ENCODE measurements around the gene NPIPA5. TPM values are rescaled to one million over a fixed set of nuclear protein-coding genes. Genes with fewer than 3 reads are reported as not detected.
"Not testable (repeated sequence)": the region's sequence is repeated elsewhere in the genome, so short reads cannot be mapped to it uniquely, and the experiment has no call there.

NPIPA5 gene
- polyA plus RNA-seq, 3 donors from 2014 or later: 1.1 TPM; not detected in 2

GRCh38 chr16:15400314-15400713 lies 22.2 kb upstream of the NPIPA5 start:
- not testable (repeated sequence) for H3K9me3 Mint-ChIP-seq, H3K4me1 Mint-ChIP-seq, H3K4me3 Mint-ChIP-seq, H3K36me3 Mint-ChIP-seq, DNase-seq, H3K27ac Mint-ChIP-seq
- H3K27me3 Mint-ChIP-seq (ENCODE audit: low read depth in 3 of 3): peaks cover 3 to 12% (median 5%) of the 10 kb centered on the region in 3 donors

- H3K4me3 Mint-ChIP-seq: no peak overlapping the region
- DNase-seq: no peak
- no peaks in the 10 kb centered on the region for H3K4me1 Mint-ChIP-seq
- peaks cover 3 to 14% (median 3%) of the 10 kb centered on the region in 3 donors for H3K27me3 Mint-ChIP-seq (ENCODE audit: low read depth in 3 of 3)
- H3K36me3 Mint-ChIP-seq: no peaks in the 10 kb centered on the region
- no peaks in the 10 kb centered on the region for H3K9me3 Mint-ChIP-seq
- no peak overlapping the region for H3K27ac Mint-ChIP-seq
Measured at GRCh38 chr16:15399317-15399716, 21.2 kb upstream of the NPIPA5 start.

- Mint-ChIP-seq H3K27me3 (ENCODE audit: low read depth in 3 of 3) (peaks cover 2 to 14% (median 3%) of the 10 kb centered on the region in 3 donors), H3K36me3 (no peaks in the 10 kb centered on the region), H3K9me3 (no peaks in the 10 kb centered on the region), H3K4me1 (no peaks in the 10 kb centered on the region), H3K27ac (no peak overlapping the region), H3K4me3 (no peak overlapping the region)
- DNase-seq: no peak
Measured at GRCh38 chr16:15398618-15399316, 20.7 kb upstream of the NPIPA5 start.

GRCh38 chr16:15396948-15397594 lies 19.0 kb upstream of the NPIPA5 start:
- peak overlapping the region in 3 of 5 donors; percentile 4 to 48 (median 29) for H3K4me3 Mint-ChIP-seq
- no peaks in the 10 kb centered on the region for H3K36me3 Mint-ChIP-seq
- no peaks in the 10 kb centered on the region for H3K9me3 Mint-ChIP-seq
- H3K27me3 Mint-ChIP-seq (ENCODE audit: low read depth in 3 of 3): peaks cover 2 to 20% (median 5%) of the 10 kb centered on the region in 3 donors
- H3K27ac Mint-ChIP-seq: no peak overlapping the region
- no peak for DNase-seq
- H3K4me1 Mint-ChIP-seq: no peaks in the 10 kb centered on the region

GRCh38 chr16:15396509-15396829 lies 18.4 kb upstream of the NPIPA5 start:
- not testable (repeated sequence) for DNase-seq, H3K9me3 Mint-ChIP-seq, H3K36me3 Mint-ChIP-seq, H3K4me1 Mint-ChIP-seq, H3K27ac Mint-ChIP-seq
- peaks cover 2 to 20% (median 5%) of the 10 kb centered on the region in 3 donors for H3K27me3 Mint-ChIP-seq (ENCODE audit: low read depth in 3 of 3)
- peak overlapping the region in 4 of 5 donors; percentile 24 to 48 (median 34) for H3K4me3 Mint-ChIP-seq

- H3K9me3 Mint-ChIP-seq, H3K4me1 Mint-ChIP-seq, H3K36me3 Mint-ChIP-seq, H3K27ac Mint-ChIP-seq: not testable (repeated sequence)
- H3K4me3 Mint-ChIP-seq: peak within 1 kb of the TSS; percentile 36 to 54 (median 48)
- DNase-seq: peak in 2 of 3 donors; percentile 14 to 16
- H3K27me3 Mint-ChIP-seq (ENCODE audit: low read depth in 3 of 3): peaks cover 2 to 20% (median 5%) of the 10 kb centered on the region in 3 donors
Measured at GRCh38 chr16:15395631-15396508, 17.8 kb upstream of the NPIPA5 start, which contains the start of gene MPV17L. Gene MPV17L, plus strand, starts transcription at chr16:15395754. Its CDS starts 144 bp downstream, at chr16:15395898.

GRCh38 chr16:15393025-15393424 lies 14.9 kb upstream of the NPIPA5 start:
- not testable (repeated sequence) for H3K9me3 Mint-ChIP-seq, H3K36me3 Mint-ChIP-seq, H3K4me3 Mint-ChIP-seq, DNase-seq, H3K27ac Mint-ChIP-seq
- H3K4me1 Mint-ChIP-seq: peaks cover 11 to 16% of the 10 kb centered on the region in 2 donors
- peaks cover 7 to 20% (median 10%) of the 10 kb centered on the region in 3 donors for H3K27me3 Mint-ChIP-seq (ENCODE audit: low read depth in 3 of 3)

GRCh38 chr16:15389916-15390315 lies 11.8 kb upstream of the NPIPA5 start:
- H3K4me1 Mint-ChIP-seq: peaks cover 11 to 16% of the 10 kb centered on the region in 2 donors

GRCh38 chr16:15388060-15388459 lies 10.0 kb upstream of the NPIPA5 start:
- DNase-seq, H3K9me3 Mint-ChIP-seq, H3K27ac Mint-ChIP-seq, H3K36me3 Mint-ChIP-seq, H3K4me3 Mint-ChIP-seq: not testable (repeated sequence)
- peaks cover 11 to 12% (median 12%) of the 10 kb centered on the region in 3 donors for H3K27me3 Mint-ChIP-seq (ENCODE audit: low read depth in 3 of 3)
- H3K4me1 Mint-ChIP-seq: peaks cover 11 to 16% of the 10 kb centered on the region in 2 donors

More at GRCh38 chr16:15389916-15390315, 11.8 kb upstream of the NPIPA5 start:
- peak; percentile 67 to 69 (median 69) for DNase-seq
- not testable (repeated sequence) for H3K36me3 Mint-ChIP-seq, H3K9me3 Mint-ChIP-seq
- Mint-ChIP-seq H3K4me3 (peak overlapping the region; percentile 9 to 54 (median 23)), H3K27ac (peak overlapping the region; percentile 61 to 92 (median 82)), H3K27me3 (ENCODE audit: low read depth in 3 of 3) (peaks cover 10 to 15% (median 11%) of the 10 kb centered on the region in 3 donors)

GRCh38 chr16:15382810-15383209 lies 4.7 kb upstream of the NPIPA5 start:
- not testable (repeated sequence) for H3K4me3 Mint-ChIP-seq; DNase-seq; H3K9me3 Mint-ChIP-seq; H3K4me1 Mint-ChIP-seq; H3K27me3 Mint-ChIP-seq (ENCODE audit: low read depth in 3 of 3); H3K36me3 Mint-ChIP-seq; H3K27ac Mint-ChIP-seq

GRCh38 chr16:15357495-15357894 lies 20.6 kb downstream of the NPIPA5 start:
- not testable (repeated sequence) for H3K36me3 Mint-ChIP-seq; H3K9me3 Mint-ChIP-seq; H3K27me3 Mint-ChIP-seq (ENCODE audit: low read depth in 3 of 3); DNase-seq; H3K27ac Mint-ChIP-seq; H3K4me3 Mint-ChIP-seq; H3K4me1 Mint-ChIP-seq

- not testable (repeated sequence) for H3K27ac Mint-ChIP-seq; H3K4me3 Mint-ChIP-seq; H3K36me3 Mint-ChIP-seq; H3K27me3 Mint-ChIP-seq (ENCODE audit: low read depth in 3 of 3); H3K4me1 Mint-ChIP-seq; H3K9me3 Mint-ChIP-seq; DNase-seq
Measured at GRCh38 chr16:15354846-15355245, 23.2 kb downstream of the NPIPA5 start.

GRCh38 chr16:15352852-15353251 lies 25.2 kb downstream of the NPIPA5 start:
- H3K9me3 Mint-ChIP-seq; H3K27me3 Mint-ChIP-seq (ENCODE audit: low read depth in 3 of 3); H3K27ac Mint-ChIP-seq; H3K36me3 Mint-ChIP-seq; DNase-seq; H3K4me1 Mint-ChIP-seq; H3K4me3 Mint-ChIP-seq: not testable (repeated sequence)

- not testable (repeated sequence) for H3K36me3 Mint-ChIP-seq; H3K27ac Mint-ChIP-seq; H3K4me1 Mint-ChIP-seq; H3K4me3 Mint-ChIP-seq; DNase-seq; H3K27me3 Mint-ChIP-seq (ENCODE audit: low read depth in 3 of 3); H3K9me3 Mint-ChIP-seq
Measured at GRCh38 chr16:15351745-15352144, 26.3 kb downstream of the NPIPA5 start.
